Colonic mucosa (tissue), 4 donors: ENCODE measurements around the gene BAZ1A. TPM values are rescaled to one million over a fixed set of nuclear protein-coding genes. Genes with fewer than 3 reads are reported as not detected.
"Not testable (repeated sequence)": the region's sequence is repeated elsewhere in the genome, so short reads cannot be mapped to it uniquely, and the experiment has no call there.

Experiments used
- DNase-seq: peaks from one replicate; pipeline ENCODE4 v3.0.0-alpha.2; 2020
- H3K27ac ChIP-seq: fragments of 200-600 bp; one replicate; pipeline ENCODE4 v1.8.0; 2021
- H3K27me3 ChIP-seq: fragments of 200-600 bp; one replicate; pipeline ENCODE4 v1.8.0; 2021
- H3K36me3 ChIP-seq: fragments of 200-600 bp; one replicate; pipeline ENCODE4 v1.8.0; 2021
- H3K4me1 ChIP-seq: fragments of 200-600 bp; one replicate; pipeline ENCODE4 v1.8.0; 2021; ENCODE audit warnings: mild to moderate bottlenecking
- H3K4me3 ChIP-seq: fragments of 200-600 bp; one replicate; pipeline ENCODE4 v1.8.0; 2021
- H3K9ac ChIP-seq, 2 donors: one replicate each; pipeline ENCODE4 v1.7.0; 2013; ENCODE audit warnings: control low read depth in 2 of 2, low read depth in 2 of 2, low read length in 2 of 2
- H3K9me3 ChIP-seq: fragments of 200-600 bp; one replicate; pipeline ENCODE4 v1.8.0; 2021
- CTCF ChIP-seq: fragments of 200-600 bp; IDR thresholded peaks from one replicate; pipeline ENCODE4 v1.8.0; 2022; ENCODE audit warnings: antibody characterized with exemption, mild to moderate bottlenecking
- intact Hi-C: fragments of 100-400 bp; cut with DNase I; formaldehyde crosslinking; loops from one replicate; pipeline ENCODE4 v1.14.1; 2022
- total RNA-seq, 2 donors: library from RNA; stranded (reverse); fragmentation: NEBNext Ultra II Directional in 1 of 2; extraction: Animal tissue kit (Norgen Biotek cat#: 25700) in 1 of 2; gene quantifications; one replicate each; pipeline ENCODE4 v1.2.1, GENCODE V29; 2021
- donor health status: healthy.
- donor health status: DM: no; HTN: no; CAD: no.
- donor health status: DM: no; HTN: no; CAD: no.

The BAZ1A gene
- total RNA-seq, 2 donors from 2014 or later = 24.9 to 30.6 TPM

- Histone ChIP-seq H3K4me3 (no peak overlapping the region), H3K9ac (no peak overlapping the region), H3K27ac (no peak overlapping the region), H3K4me1 (no peaks in the 10 kb centered on the region), H3K9me3 (no peaks in the 10 kb centered on the region), H3K27me3 (no peaks in the 10 kb centered on the region), H3K36me3 (no peaks in the 10 kb centered on the region)
- DNase-seq = no peak
- intact Hi-C loops = no loop called here
- no peak for TF ChIP-seq CTCF
These were observed 133.3 kb downstream of the BAZ1A start for GRCh38 chr14:34741840-34742239.

GRCh38 chr14:34740139-34740538 is 135.0 kb downstream of the BAZ1A start:
- intact Hi-C loops, H3K4me1 ChIP-seq, H3K27me3 ChIP-seq, H3K36me3 ChIP-seq, H3K9me3 ChIP-seq, H3K9ac ChIP-seq, H3K27ac ChIP-seq, H3K4me3 ChIP-seq, DNase-seq: not testable (repeated sequence)

DNA sequence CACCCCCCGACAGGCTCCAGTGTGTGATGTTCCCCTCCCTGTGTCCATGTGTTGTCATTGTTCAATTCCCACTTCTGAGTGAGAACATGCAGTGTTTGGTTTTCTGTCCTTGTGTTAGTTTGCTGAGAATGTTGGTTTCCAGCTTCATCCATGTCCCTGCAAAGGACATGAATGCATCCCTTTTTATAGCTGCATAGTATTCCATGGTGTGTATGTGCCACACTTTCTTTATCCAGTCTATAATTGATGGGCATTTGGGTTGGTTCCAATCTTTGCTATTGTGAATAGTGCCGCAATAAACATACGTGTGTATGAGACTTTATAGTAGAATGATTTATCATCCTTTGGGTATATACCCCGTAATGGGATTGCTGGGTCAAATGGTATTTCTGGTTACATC is 138.1 kb downstream of the BAZ1A start:
- H3K9me3 ChIP-seq, H3K4me3 ChIP-seq, H3K4me1 ChIP-seq, intact Hi-C loops, DNase-seq, H3K9ac ChIP-seq, H3K27me3 ChIP-seq, H3K36me3 ChIP-seq, H3K27ac ChIP-seq: not testable (repeated sequence)

GRCh38 chr14:34733245-34733644 is 141.9 kb downstream of the BAZ1A start:
- H3K9me3 ChIP-seq = no peaks in the 10 kb centered on the region
- intact Hi-C loops = no loop called here
- H3K27ac ChIP-seq = no peak overlapping the region
- H3K4me1 ChIP-seq = no peaks in the 10 kb centered on the region
- DNase-seq = no peak
- TF ChIP-seq CTCF = no peak
- H3K27me3 ChIP-seq = no peaks in the 10 kb centered on the region
- H3K36me3 ChIP-seq = no peaks in the 10 kb centered on the region
- no peak overlapping the region for H3K9ac ChIP-seq
- no peak overlapping the region for H3K4me3 ChIP-seq

- no peak overlapping the region for H3K9ac ChIP-seq
- H3K9me3 ChIP-seq = no peaks in the 10 kb centered on the region
- DNase-seq = no peak
- no peaks in the 10 kb centered on the region for H3K4me1 ChIP-seq
- H3K36me3 ChIP-seq = no peaks in the 10 kb centered on the region
- H3K4me3 ChIP-seq = no peak overlapping the region
- no peak for TF ChIP-seq CTCF
- no peak overlapping the region for H3K27ac ChIP-seq
- intact Hi-C loops = no loop called here
- no peaks in the 10 kb centered on the region for H3K27me3 ChIP-seq
These were observed 142.4 kb downstream of the BAZ1A start for GRCh38 chr14:34732802-34733201.

DNA sequence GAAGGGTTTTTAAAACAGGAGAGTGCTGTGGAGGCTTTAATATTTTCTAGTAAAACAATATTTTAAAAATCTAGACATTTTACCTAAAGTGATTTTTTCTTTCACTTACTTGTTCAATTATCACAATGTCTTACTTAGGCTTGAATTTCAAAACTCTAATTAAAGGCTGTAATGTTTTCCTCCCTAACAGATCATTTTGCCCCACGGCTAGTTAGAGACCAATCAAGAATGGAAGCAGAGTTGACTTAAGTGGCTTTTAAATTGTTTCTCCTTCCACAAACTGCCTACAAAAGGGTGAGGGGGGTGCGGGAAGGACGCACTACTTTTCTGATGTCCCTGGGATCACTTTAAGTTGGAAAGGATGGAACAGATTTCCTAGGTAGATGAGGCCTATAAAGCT is 151.3 kb downstream of the BAZ1A start:
- Histone ChIP-seq H3K9ac (no peak overlapping the region), H3K27me3 (no peaks in the 10 kb centered on the region), H3K9me3 (no peaks in the 10 kb centered on the region), H3K4me1 (no peaks in the 10 kb centered on the region), H3K36me3 (no peaks in the 10 kb centered on the region), H3K4me3 (no peak overlapping the region), H3K27ac (no peak overlapping the region)
- intact Hi-C loops = loop anchor here (2.0 kb wide), 1 partner anchor 51 kb away; no protein-coding TSS in a partner anchor
- no peak for DNase-seq
- no peak for TF ChIP-seq CTCF
